GM21717 (cell line): ENCODE measurements around the gene ELAC1.
"Not testable (repeated sequence)": the region's sequence is repeated elsewhere in the genome, so short reads cannot be mapped to it uniquely, and the experiment has no call there.

Experiments
- ATAC-seq: cut with Tn5 transposase; IDR thresholded peaks from one replicate; pipeline ENCODE4 v1.9.1; 2021; ENCODE audit warnings: mild to moderate bottlenecking, moderate library complexity; ENCODE audit not compliant: unreplicated experiment

Gene ELAC1

DNA sequence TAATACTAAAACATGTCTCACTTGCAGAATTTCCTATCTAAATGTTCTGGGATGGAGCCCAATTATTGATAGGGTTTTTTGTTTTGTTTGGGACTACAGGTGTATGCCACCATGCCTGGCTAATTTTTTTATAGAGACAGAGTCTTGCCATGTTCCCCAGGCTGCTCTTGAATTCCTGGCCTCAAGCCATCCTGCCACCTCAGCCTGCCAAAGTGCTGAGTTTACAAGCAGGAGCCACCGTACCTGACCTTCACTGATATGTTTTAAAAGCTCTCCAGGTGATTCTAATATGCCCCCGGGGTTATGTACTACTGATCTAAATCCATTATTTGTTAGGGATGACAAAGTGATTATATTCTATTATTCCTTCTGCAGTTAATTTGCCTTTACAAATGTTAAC lies 2.2 kb downstream of the ELAC1 start:
- no peak for ATAC-seq

- not testable (repeated sequence) for ATAC-seq
Measured at GRCh38 chr18:50972404-50972803, 4.6 kb downstream of the ELAC1 start.

- ATAC-seq, result no peak
Measured at GRCh38 chr18:50973367-50974126, 5.7 kb downstream of the ELAC1 start.

- ATAC-seq, result no peak
Measured at GRCh38 chr18:50977037-50977760, 9.4 kb downstream of the ELAC1 start.

DNA sequence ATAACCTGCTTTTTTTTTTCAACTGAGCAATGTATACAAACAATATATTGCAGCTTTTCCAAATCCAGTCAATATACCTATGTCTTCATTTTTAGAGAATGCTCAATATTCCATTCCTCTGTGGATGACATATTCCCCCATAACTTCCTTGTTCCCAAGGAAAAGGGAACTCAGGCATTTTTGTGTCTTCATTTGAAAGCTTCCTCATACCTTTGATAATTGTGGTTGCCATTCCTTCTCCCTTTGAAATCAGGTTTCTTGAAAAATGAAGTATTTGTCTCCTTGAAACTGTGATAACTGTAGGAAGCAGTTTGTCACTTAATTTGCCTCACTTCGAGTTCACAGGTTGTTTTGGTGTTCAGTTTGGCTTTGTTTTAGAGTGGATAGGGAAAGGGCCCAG lies 13.5 kb downstream of the ELAC1 start:
- ATAC-seq, result no peak

DNA sequence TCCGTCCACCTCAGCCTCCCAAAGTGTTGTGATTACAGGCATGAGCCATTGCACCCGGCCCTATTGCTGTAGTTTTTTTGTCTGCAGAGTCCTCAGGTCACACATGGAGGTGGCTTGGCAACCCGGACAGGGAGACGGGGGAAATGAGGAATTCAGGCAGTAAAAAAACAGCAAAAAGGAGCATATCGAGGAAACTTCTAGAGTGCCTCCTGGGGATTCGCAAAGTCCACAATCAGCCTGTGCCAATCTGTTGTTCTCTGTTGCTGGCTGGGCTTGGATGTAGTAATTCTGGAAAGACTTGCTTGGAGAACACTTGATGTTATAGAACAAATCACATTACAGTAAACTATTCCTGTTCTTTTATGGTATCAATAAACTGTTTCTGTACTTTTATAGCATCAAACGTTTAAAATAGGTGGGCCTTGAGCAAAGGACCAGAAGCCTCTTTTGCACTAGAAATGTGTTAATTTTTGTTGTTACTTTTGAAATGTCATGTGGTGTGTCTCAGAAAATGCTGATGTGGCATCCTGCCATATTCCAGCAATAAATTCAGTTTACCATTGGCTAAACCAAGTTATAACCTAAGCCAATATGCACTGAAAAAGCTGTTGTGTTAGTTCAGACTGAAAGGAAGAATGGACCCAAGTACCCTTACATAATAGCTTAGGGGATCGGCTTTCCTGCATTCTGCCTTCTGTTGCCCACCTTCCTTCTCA lies 14.4 kb downstream of the ELAC1 start:
- no peak for ATAC-seq

DNA sequence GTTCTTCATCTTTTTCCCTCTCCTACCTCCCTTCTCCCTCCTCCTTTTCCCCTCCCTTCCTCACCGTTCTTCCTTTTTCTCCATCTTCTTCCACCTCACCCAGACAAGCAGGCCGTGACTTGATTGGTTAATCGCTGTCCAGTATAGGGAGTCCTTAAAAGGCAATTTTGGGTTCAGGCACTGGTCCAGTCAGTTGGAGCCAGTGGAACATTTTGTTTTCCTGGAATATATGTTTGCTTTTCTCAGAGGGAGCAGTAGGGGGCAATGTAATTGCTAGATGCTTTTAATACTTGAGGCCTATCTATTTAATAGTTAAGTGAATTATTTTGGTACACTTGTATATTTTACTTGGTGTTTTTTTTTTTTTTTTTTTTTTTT lies 15.0 kb downstream of the ELAC1 start:
- ATAC-seq, result no peak

- ATAC-seq, result no peak
Measured at GRCh38 chr18:50986360-50987087, 18.7 kb downstream of the ELAC1 start.

DNA sequence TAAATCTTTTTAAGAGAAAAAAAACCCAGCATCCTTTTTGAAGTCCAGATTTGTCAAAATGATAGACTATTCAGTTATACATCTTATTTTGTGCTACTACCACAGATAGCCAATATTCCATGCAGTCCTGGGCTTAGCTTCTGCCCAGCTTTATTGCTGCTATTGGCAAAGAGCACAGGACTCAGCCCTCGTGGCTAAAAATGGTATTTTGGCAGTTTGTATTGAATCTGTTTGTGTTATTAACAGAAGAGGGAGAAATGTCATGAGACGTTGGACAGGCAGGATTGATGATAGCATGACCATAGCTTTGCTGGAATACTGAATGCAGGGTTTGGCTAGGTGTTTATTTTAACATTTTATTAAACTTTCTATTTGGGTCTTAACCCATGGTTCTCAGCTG lies 19.4 kb downstream of the ELAC1 start:
- no peak for ATAC-seq

- no peak for ATAC-seq
Measured at GRCh38 chr18:50989711-50990110, 21.9 kb downstream of the ELAC1 start.

- ATAC-seq, result no peak
Measured at GRCh38 chr18:50992351-50992762, 24.5 kb downstream of the ELAC1 start.

DNA sequence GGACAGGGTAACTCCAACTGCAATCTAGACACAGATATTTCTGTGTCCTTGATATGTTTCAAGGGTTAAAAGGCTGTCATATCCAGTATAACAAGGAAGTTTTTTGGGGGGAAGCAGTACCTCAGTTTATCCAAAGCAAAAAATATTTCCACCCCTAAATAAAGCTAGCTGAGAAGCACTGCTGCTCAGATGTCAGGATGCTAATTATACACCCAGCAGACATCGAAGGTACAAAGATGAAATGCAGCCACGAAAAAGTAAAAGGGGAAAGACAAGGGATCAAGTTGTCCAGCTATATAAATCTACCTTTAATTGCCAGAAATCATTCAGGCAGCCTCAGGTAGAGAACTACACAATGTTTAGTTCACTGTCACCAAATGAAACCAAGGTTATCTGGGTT lies 26.2 kb downstream of the ELAC1 start:
- ATAC-seq, result no peak

DNA sequence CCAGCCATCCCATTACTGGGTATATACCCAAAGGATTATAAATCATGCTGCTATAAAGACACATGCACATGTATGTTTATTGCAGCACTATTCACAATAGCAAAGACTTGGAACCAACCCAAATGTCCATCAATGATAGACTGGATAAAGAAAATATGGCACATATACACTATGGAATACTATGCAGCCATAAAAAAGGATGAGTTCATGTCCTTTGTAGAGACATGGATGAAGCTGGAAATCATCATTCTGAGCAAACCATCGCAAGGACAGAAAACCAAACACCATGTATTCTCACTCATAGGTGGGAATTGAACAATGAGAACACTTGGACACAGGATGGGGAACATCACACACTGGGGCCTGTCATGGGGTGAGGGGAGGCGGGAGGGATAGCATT lies 35.3 kb downstream of the ELAC1 start:
- ATAC-seq, result not testable (repeated sequence)

DNA sequence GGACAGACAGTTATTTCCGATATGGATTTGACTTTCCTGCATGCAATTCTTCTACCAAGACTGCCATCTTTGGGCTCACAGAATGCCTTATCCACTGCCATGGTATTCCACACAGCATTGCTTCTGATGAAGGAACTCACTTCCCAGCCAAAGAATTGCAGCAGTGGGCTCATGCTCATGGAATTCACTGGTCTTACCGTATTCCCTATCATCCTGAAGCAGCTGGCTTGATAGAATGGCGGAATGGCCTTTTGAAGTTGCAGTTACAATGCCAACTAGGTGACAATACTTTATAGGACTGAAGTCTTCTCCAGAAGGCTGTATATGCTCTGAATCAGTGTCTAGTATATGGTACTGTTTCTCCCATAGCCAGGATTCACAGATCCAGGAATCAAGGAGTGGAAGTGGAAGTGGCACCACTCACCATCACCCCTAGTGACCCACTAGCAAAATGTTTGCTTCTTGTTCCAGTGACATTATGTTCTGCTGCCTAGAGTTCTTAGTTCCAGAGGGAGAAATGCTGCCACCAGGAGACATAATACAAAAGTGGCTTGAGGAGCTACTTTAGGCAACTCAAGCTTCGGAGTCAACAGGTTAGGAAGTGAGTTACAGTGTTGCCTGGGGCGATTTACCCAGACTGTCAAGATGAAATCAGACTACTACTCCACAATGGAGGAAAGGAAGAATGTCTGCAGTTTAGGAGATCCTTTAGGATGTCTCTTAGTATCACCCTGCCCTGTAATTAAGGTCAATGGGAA lies 38.4 kb downstream of the ELAC1 start:
- ATAC-seq, result no peak

GRCh38 chr18:51006948-51007789 lies 39.3 kb downstream of the ELAC1 start:
- no peak for ATAC-seq

DNA sequence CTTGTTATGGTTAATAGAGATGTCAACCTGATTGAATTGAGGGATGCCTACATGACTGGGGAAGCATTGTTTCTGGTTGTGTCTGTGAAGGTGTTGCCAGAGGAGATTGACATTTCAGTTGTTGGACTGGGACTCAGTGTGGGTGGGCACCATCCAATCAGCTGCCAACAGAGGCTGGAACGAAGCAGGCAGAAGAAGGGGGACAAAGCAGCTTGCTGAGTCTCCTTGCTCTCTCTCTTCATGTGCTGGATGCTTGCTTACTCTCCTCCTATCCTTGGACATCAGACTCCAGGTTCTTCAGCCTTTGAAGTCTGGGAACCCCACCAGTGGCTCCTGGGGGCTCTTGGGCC lies 39.9 kb downstream of the ELAC1 start:
- ATAC-seq, result no peak

DNA sequence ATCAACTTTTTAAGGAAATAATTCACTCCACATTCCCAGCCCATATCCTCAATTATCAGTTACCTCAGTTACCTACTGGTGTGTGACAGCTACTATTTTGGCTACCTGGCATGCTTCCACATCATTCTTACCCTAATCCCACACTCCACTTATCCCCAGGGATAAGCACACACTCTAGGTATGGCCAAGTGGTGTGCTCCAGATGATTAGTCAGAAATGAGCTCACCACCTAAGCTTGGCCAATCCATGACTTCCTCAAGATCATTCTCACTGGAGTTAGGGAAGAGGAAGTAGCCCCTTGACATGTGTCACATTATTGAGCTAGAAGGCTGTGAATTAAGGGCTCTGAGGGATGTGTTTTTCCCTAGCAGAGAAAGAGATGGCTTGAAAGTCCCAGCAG lies 41.2 kb downstream of the ELAC1 start:
- no peak for ATAC-seq

- no peak for ATAC-seq
Measured at GRCh38 chr18:51010218-51010617, 42.4 kb downstream of the ELAC1 start.

DNA sequence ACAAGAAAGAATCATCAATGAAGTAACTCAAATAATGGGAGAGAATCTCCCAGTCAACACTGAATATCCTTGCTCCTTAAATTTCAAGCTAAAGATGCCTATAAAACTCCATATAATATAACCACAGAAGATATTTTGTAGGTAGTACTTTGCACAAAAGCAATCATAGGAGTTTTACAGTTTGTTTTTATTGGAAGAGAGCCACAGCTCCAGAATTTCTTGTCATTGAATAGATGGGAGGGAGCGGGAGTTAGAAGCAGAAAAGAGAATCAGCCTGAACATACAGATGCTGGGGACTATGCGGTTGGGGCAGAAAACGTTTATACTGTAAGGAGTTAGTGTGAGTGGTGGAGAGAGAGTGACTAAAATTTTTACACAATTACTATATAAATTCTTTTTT lies 43.9 kb downstream of the ELAC1 start:
- ATAC-seq, result no peak

- no peak for ATAC-seq
Measured at GRCh38 chr18:51012441-51012840, 44.6 kb downstream of the ELAC1 start.
